SW480 (cell line): ENCODE data around the gene MAGI1.

Experiments used
- DNase-seq: peaks from one replicate; pipeline ENCODE4 v3.0.0-alpha.2; 2016; ENCODE audit warnings: low spot score

Gene MAGI1

GRCh38 chr3:65796676-65797075, 242.0 kb downstream of the MAGI1 start:
- DNase-seq, result no peak

GRCh38 chr3:65795166-65795565, 243.6 kb downstream of the MAGI1 start:
- no peak for DNase-seq

- peak; percentile 34 for DNase-seq
Observed at GRCh38 chr3:65793495-65794200, 245.1 kb downstream of the MAGI1 start.

GRCh38 chr3:65788461-65788860, 250.3 kb downstream of the MAGI1 start:
- DNase-seq, result no peak

- DNase-seq, result no peak
Observed at GRCh38 chr3:65787827-65788226, 250.9 kb downstream of the MAGI1 start.

- no peak for DNase-seq
Observed at GRCh38 chr3:65787340-65787739, 251.4 kb downstream of the MAGI1 start.

- no peak for DNase-seq
Observed at GRCh38 chr3:65786890-65787289, 251.8 kb downstream of the MAGI1 start.

GRCh38 chr3:65785065-65785645, 253.6 kb downstream of the MAGI1 start:
- DNase-seq, result peak; percentile 68

- DNase-seq, result no peak
Observed at GRCh38 chr3:65783117-65783516, 255.6 kb downstream of the MAGI1 start.

- no peak for DNase-seq
Observed at GRCh38 chr3:65781594-65781993, 257.1 kb downstream of the MAGI1 start.

- DNase-seq, result no peak
Observed at GRCh38 chr3:65779390-65779789, 259.3 kb downstream of the MAGI1 start.

- peak; percentile 11 for DNase-seq
Observed at GRCh38 chr3:65778968-65779367, 259.8 kb downstream of the MAGI1 start.

GRCh38 chr3:65777050-65777449, 261.7 kb downstream of the MAGI1 start:
- no peak for DNase-seq

GRCh38 chr3:65776494-65776893, 262.2 kb downstream of the MAGI1 start:
- DNase-seq, result no peak

GRCh38 chr3:65776081-65776480, 262.6 kb downstream of the MAGI1 start:
- DNase-seq, result no peak

GRCh38 chr3:65772758-65773157, 266.0 kb downstream of the MAGI1 start:
- no peak for DNase-seq

- no peak for DNase-seq
Observed at GRCh38 chr3:65767551-65767950, 271.2 kb downstream of the MAGI1 start.

- no peak for DNase-seq
Observed at GRCh38 chr3:65762235-65762580, 276.5 kb downstream of the MAGI1 start.

- no peak for DNase-seq
Observed at GRCh38 chr3:65761446-65762234, 277.1 kb downstream of the MAGI1 start.

GRCh38 chr3:65758876-65759598, 279.7 kb downstream of the MAGI1 start:
- no peak for DNase-seq

GRCh38 chr3:65758438-65758837, 280.3 kb downstream of the MAGI1 start:
- DNase-seq, result no peak

- no peak for DNase-seq
Observed at GRCh38 chr3:65752636-65753035, 286.1 kb downstream of the MAGI1 start.
